Transverse colon (tissue), 4 donors: ENCODE data around the gene CD69. TPM values are rescaled to one million over a fixed set of nuclear protein-coding genes. Genes with fewer than 3 reads are reported as not detected.

Experiments used
- DNase-seq: peaks from one replicate; pipeline ENCODE4 v3.0.0-alpha.2; 2019
- H3K27ac ChIP-seq, 4 donors: fragments of 200-600 bp; sonication (generic); 2 replicates each; pipeline ENCODE4 v1.5.1; 2016 to 2018; ENCODE audit warnings: inconsistent platforms in 4 of 4
- H3K27me3 ChIP-seq: fragments of 200-600 bp; sonication (generic); 2 replicates; pipeline ENCODE4 v1.5.1; 2017; ENCODE audit warnings: inconsistent platforms
- H3K36me3 ChIP-seq, 4 donors: fragments of 200-600 bp; sonication (generic); 2 replicates each; pipeline ENCODE4 v1.5.1; 2017 to 2019; ENCODE audit warnings: inconsistent platforms in 4 of 4
- H3K4me1 ChIP-seq, 4 donors: fragments of 200-600 bp; sonication (generic); 2 replicates each; pipeline ENCODE4 v1.5.1; 2017 to 2020; ENCODE audit warnings: inconsistent platforms in 4 of 4
- H3K4me3 ChIP-seq, 4 donors: fragments of 200-600 bp; sonication (generic); 1 replicate in 1 of 4; 2 replicates in 3 of 4; pipeline versions ENCODE4 v1.5.1 to v1.6.1; 2017 to 2019; ENCODE audit warnings: inconsistent platforms in 4 of 4
- H3K9me3 ChIP-seq, 2 donors: fragments of 200-600 bp; sonication (generic); 2 replicates each; pipeline ENCODE4 v1.5.1; 2017 to 2019; ENCODE audit warnings: inconsistent platforms in 2 of 2
- CTCF ChIP-seq, 5 experiments: fragments of 200-600 bp in 3 of 5; fragments of 450-650 bp in 2 of 5; sonication (generic) in 3 of 5; IDR thresholded peaks; 1 replicate in 2 of 5; 2 replicates in 3 of 5; pipeline ENCODE4 v1.5.1; 2016 to 2017; ENCODE audit warnings: antibody characterized with exemption in 5 of 5, inconsistent platforms in 3 of 5, mild to moderate bottlenecking in 2 of 5, moderate library complexity in 1 of 5
- EP300 ChIP-seq: sonication (generic); formaldehyde crosslinking; IDR thresholded peaks from one replicate; pipeline ENCODE4 v1.6.1; 2017; ENCODE audit warnings: antibody characterized with exemption, low read depth
- POLR2A ChIP-seq: fragments of 450-650 bp; IDR thresholded peaks from one replicate; pipeline ENCODE4 v1.6.1; 2016; ENCODE audit warnings: antibody characterized with exemption, mild to moderate bottlenecking, moderate library complexity
- POLR2AphosphoS5 ChIP-seq, 3 donors: sonication (generic); formaldehyde crosslinking; IDR thresholded peaks; one replicate each; pipeline ENCODE4 v1.6.1; 2016; ENCODE audit warnings: antibody characterized with exemption in 3 of 3
- WGBS, 2 donors: methylation state at CpG; one replicate each; pipeline ENCODE4 v1.1.5; 2018; ENCODE audit warnings: low coverage in 1 of 2; 5-methylcytosine and 5-hydroxymethylcytosine counted together
- in situ Hi-C, 4 donors: fragments of 200-750 bp; cut with MboI; loops; one replicate each; pipeline versions ENCODE4 v1.15.0 to v1.15.1; 2017; ENCODE audit warnings: low sequenced_read_pairs in 3 of 4, low pct_ligation_motif_present in 1 of 4, low pct_unique_long_range_greater_than_20kb in 1 of 4
- intact Hi-C: fragments of 100-400 bp; cut with DNase I; formaldehyde crosslinking; loops from one replicate; pipeline ENCODE4 v1.15.1; 2023; ENCODE audit warnings: low total_unique reads
- total RNA-seq, 4 donors: library from RNA; depleted of rRNA; stranded (reverse); fragments of >200 nt; gene quantifications; one replicate each; pipeline ENCODE4 v1.1.0, GENCODE V29; 2016

Gene CD69
- total RNA-seq, 4 donors from 2014 or later = 7.8 to 19.2 TPM; not detected in 2

GRCh38 chr12:9763025-9763424, 2.3 kb upstream of the CD69 start:
- Histone ChIP-seq H3K9me3 (no peaks in the 10 kb centered on the region), H3K27ac (peak overlapping the region in 1 of 4 donors; percentile 72), H3K36me3 (no peaks in the 10 kb centered on the region), H3K4me3 (no peak overlapping the region), H3K4me1 (peaks cover 0 to 4% (median 0%) of the 10 kb centered on the region in 4 donors), H3K27me3 (no peaks in the 10 kb centered on the region)
- intact Hi-C loops = no loop called here
- WGBS, 2 donors = 54 to 60% methylated on average over 2 of the region's 2 CpGs
- no peak for DNase-seq
- in situ Hi-C loops = no loop called here
- TF ChIP-seq POLR2AphosphoS5 (IDR thresholded peaks at IDR 0.05) (no peak), POLR2A (no peak), EP300 (no peak), CTCF (IDR thresholded peaks at IDR 0.05) (no peak)

GRCh38 chr12:9762369-9762768, 1.7 kb upstream of the CD69 start:
- H3K36me3 ChIP-seq = no peaks in the 10 kb centered on the region
- TF ChIP-seq EP300 = no peak
- no peak for TF ChIP-seq CTCF (IDR thresholded peaks at IDR 0.05)
- TF ChIP-seq POLR2A = no peak
- TF ChIP-seq POLR2AphosphoS5 (IDR thresholded peaks at IDR 0.05) = no peak
- intact Hi-C loops (no loop called here), in situ Hi-C loops (no loop called here)
- H3K27me3 ChIP-seq = no peaks in the 10 kb centered on the region
- no peaks in the 10 kb centered on the region for H3K9me3 ChIP-seq
- DNase-seq = no peak
- WGBS, 2 donors = 90 to 95% methylated on average over 5 of the region's 5 CpGs
- no peak overlapping the region for H3K4me3 ChIP-seq
- H3K4me1 ChIP-seq = peaks cover 0 to 4% (median 0%) of the 10 kb centered on the region in 4 donors
- H3K27ac ChIP-seq = peak overlapping the region; percentile 2 to 72 (median 20)

GRCh38 chr12:9761419-9761781, 699 bp upstream of the CD69 start:
- Histone ChIP-seq H3K4me3 (peak overlapping the region in 1 of 4 donors; percentile 41), H3K9me3 (no peaks in the 10 kb centered on the region), H3K27ac (peak overlapping the region; percentile 23 to 72 (median 62)), H3K27me3 (no peaks in the 10 kb centered on the region), H3K4me1 (peaks cover 0 to 4% (median 0%) of the 10 kb centered on the region in 4 donors), H3K36me3 (no peaks in the 10 kb centered on the region)
- DNase-seq = no peak
- TF ChIP-seq POLR2A (no peak), EP300 (no peak), CTCF (IDR thresholded peaks at IDR 0.05) (no peak), POLR2AphosphoS5 (IDR thresholded peaks at IDR 0.05) (peak in 1 of 3 donors; percentile 17)
- 53 to 77% methylated on average over 4 of the region's 4 CpGs for WGBS, 2 donors
- intact Hi-C loops (no loop called here), in situ Hi-C loops (no loop called here)

GRCh38 chr12:9760120-9760519, 581 bp downstream of the CD69 start:
- DNase-seq = no peak

More at GRCh38 chr12:9760120-9760519, 581 bp downstream of the CD69 start:
- Histone ChIP-seq H3K4me3 (peak overlapping the region in 2 of 4 donors; percentile 11 to 41), H3K27me3 (no peaks in the 10 kb centered on the region), H3K9me3 (no peaks in the 10 kb centered on the region), H3K27ac (peak overlapping the region; percentile 55 to 72 (median 66)), H3K36me3 (no peaks in the 10 kb centered on the region), H3K4me1 (peaks cover 0 to 4% (median 0%) of the 10 kb centered on the region in 4 donors)
- 50 to 68% methylated on average over 1 of the region's 1 CpG for WGBS, 2 donors
- intact Hi-C loops = no loop called here
- TF ChIP-seq POLR2A = no peak
- TF ChIP-seq EP300 = no peak
- TF ChIP-seq POLR2AphosphoS5 (IDR thresholded peaks at IDR 0.05) = no peak
- no peak for TF ChIP-seq CTCF (IDR thresholded peaks at IDR 0.05)
- in situ Hi-C loops = no loop called here
